Activated T-helper 17 cell treated with anti-CD3 and anti-CD28 coated beads, Interleukin-2, amount 50 U/mL, for 72 hours (primary cell): ENCODE results near the gene STRN3. TPM values are rescaled to one million over a fixed set of nuclear protein-coding genes. Genes with fewer than 3 reads are reported as not detected.

Experiments used
- ATAC-seq: fragments of 150-1000 bp; cut with Tn5 transposase; replicated peaks from 2 replicates; pipeline ENCODE4 v1.10.0; 2021; ENCODE audit warnings: mild to moderate bottlenecking, moderate library complexity
- H3K27ac Mint-ChIP-seq: one replicate; pipeline ENCODE4 v1.8.0; 2022; ENCODE audit warnings: mixed read lengths
- H3K27me3 Mint-ChIP-seq: one replicate; pipeline ENCODE4 v1.8.0; 2022; ENCODE audit warnings: mixed read lengths
- H3K36me3 Mint-ChIP-seq: one replicate; pipeline ENCODE4 v1.8.0; 2022; ENCODE audit warnings: low read depth, mild to moderate bottlenecking, mixed read lengths
- H3K4me1 Mint-ChIP-seq: one replicate; pipeline ENCODE4 v1.8.0; 2022; ENCODE audit warnings: mixed read lengths
- H3K4me3 Mint-ChIP-seq: one replicate; pipeline ENCODE4 v1.8.0; 2022; ENCODE audit warnings: mild to moderate bottlenecking, mixed read lengths
- H3K9me3 Mint-ChIP-seq: one replicate; pipeline ENCODE4 v1.8.0; 2022; ENCODE audit warnings: mixed read lengths
- total RNA-seq, 2 donors: library from RNA; stranded (reverse); gene quantifications; one replicate each; pipeline ENCODE4 v1.2.3, GENCODE V29; 2022

STRN3 gene
- total RNA-seq, 2 donors from 2014 or later, result 18.6 to 31.1 TPM

DNA sequence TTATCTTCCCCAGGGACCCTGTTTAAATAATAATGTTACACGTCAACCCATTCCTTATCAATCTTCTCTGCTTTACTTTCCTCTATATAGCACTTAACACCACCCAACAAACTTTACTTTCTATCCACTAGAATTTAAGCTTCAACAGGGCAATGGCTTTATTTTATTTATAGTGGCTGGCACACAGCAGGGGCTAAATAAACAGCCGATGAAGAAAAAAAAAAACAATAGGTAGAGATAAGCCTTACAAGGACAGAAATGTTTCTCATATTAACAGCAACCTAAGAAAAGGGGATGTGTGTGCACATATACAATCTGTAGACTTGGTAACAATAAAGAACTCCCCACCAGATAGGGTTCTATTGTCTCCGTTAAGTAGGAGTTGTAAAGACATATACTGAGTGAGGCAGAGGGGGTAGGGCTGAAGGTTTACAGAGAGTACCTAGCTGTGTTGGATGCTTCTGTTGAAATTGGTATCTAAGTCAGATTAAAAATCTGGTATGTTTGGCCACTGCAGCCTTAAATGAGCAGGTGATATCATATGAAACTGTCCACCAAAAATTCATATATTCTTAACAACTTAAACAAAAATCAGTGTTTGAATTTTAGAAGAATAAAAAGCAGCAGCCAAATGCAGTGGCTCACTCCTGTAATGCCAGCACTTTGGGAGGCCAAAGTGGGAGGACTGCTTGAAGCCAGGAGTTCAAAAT lies 25.4 kb downstream of the STRN3 start:
- no peak for ATAC-seq
- Mint-ChIP-seq H3K36me3 (peaks cover 58% of the 10 kb centered on the region), H3K27ac (no peak overlapping the region), H3K27me3 (no peaks in the 10 kb centered on the region), H3K4me1 (peaks cover 11% of the 10 kb centered on the region), H3K9me3 (no peaks in the 10 kb centered on the region), H3K4me3 (no peak overlapping the region)

DNA sequence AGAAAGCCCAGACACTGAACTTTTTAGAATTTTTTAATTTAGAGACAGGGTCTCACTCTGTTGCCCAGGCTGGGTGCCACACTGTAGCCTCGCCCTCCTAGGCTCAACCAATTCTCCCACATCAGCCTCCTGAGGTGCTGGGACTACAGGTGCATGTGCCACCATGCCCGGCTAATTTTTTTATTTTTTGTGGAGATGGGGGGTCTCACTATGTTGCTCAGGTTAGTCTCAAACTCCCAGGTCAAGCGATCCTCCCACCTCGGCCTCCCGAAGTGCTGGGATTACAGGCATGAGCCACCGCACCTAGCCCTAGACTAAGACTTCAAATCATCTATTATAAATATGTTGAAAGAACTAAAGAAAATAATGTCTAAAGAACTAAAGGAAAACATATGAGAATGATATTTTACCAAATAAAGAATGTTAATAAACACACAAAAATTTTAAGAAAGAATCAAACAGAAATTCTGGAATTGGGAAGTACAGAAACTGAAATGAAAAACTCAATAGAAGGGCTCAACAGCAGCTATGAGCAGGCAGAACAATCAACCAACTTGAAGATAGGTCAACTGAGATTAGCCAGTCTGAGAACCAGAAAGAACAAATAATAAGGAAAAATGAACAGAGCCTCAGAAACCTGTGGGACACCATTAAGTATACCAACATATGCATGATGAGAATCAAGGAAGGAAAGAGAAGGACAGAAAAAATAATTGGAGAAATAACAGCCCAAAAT lies 27.0 kb downstream of the STRN3 start:
- H3K4me3 Mint-ChIP-seq, result no peak overlapping the region
- H3K27me3 Mint-ChIP-seq, result no peaks in the 10 kb centered on the region
- no peaks in the 10 kb centered on the region for H3K9me3 Mint-ChIP-seq
- peaks cover 45% of the 10 kb centered on the region for H3K36me3 Mint-ChIP-seq
- no peak overlapping the region for H3K27ac Mint-ChIP-seq
- H3K4me1 Mint-ChIP-seq, result peaks cover 24% of the 10 kb centered on the region
- ATAC-seq, result no peak

DNA sequence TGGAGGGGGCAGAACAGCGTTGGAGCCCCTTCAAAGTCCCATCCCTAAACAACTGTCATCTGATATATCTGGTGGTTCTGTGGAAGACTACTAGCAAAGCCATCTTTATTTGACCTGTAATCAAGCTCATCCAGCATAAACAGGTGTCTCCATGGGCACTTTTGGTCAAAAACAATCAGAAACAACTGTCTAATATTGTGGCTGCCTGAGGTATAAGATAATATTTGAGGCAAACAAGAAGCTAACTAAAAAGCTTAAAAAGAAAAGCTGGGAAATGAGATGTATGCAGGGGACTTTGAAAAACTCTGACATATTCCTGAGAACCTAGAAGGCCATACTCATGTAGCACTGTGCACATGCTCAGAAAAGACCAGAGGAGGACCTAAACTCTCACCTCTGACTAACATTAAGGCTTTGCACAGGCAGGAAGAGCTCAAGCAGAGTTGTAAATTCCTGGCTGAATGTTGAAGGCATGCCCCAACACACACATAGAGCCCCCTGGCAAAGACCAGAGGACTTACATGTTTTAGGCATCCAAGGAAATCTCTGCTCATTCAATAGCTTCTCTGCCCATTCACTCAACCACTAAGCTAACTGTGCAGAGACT lies 28.0 kb downstream of the STRN3 start:
- ATAC-seq, result no peak
- Mint-ChIP-seq H3K4me1 (peaks cover 24% of the 10 kb centered on the region), H3K27ac (no peak overlapping the region), H3K27me3 (no peaks in the 10 kb centered on the region), H3K9me3 (no peaks in the 10 kb centered on the region), H3K36me3 (peaks cover 45% of the 10 kb centered on the region), H3K4me3 (no peak overlapping the region)

DNA sequence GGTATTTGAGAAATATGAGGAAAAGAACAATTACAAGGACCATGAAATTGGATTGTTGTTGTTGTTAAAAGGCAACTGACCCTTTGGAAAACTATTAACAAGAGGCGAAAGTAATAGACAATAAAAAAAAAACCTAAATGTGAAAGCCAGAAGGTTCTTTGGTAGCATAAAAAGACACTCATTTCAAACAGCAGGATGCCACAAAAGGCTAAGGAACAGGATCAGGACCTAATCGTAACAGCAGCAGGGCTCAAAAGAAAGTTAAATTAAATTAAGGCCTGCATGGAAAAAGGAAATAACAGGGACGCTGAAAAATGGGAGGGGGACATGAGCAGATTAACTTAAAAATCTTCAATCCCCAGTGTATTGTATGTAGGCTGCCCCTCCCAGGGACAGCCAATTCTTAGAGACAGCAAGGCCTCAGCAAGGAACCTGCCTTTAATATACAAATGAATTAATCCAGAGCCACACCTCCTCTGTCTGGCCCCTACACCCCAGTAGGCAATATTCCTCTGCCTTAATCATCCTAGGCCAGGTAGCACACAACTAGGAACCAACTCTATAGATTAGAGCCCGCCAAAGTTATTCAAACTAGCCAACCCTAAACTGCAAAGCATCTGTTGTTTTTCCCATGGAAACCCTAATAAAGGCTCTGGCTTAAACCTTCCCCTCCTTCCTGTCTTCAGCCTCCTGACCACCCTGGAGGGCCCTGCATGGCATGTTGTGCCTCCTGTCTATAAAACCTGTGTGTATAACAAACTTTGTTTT lies 29.1 kb downstream of the STRN3 start:
- no peak overlapping the region for H3K27ac Mint-ChIP-seq

DNA sequence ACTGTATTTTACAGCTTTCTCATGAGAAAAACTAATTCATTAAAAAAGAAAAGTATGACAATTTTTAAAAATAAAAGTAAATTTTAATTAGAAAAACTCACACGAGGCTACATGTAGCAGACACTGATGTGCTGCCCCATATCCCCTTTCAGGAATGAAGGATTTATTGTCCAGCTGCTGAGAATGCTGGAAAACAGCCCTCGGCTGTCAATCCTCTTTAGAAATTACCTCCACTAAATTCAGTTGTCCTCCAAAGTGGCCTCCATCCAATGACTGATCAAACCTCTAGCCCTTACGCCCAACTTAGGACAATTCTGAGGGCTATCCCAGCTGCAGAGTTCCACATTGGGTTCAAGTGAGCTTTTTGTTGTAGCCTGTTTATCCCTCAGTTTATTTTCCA lies 30.5 kb downstream of the STRN3 start:
- Mint-ChIP-seq H3K27ac (peak overlapping the region; percentile 82), H3K4me3 (peak overlapping the region; percentile 62), H3K27me3 (no peaks in the 10 kb centered on the region), H3K9me3 (no peaks in the 10 kb centered on the region), H3K36me3 (peaks cover 25% of the 10 kb centered on the region), H3K4me1 (peaks cover 22% of the 10 kb centered on the region)
- no peak for ATAC-seq

More for the DNA sequence above, 29.1 kb downstream of the STRN3 start:
- Mint-ChIP-seq H3K4me1 (peaks cover 18% of the 10 kb centered on the region), H3K36me3 (peaks cover 37% of the 10 kb centered on the region), H3K27me3 (no peaks in the 10 kb centered on the region), H3K9me3 (no peaks in the 10 kb centered on the region), H3K4me3 (no peak overlapping the region)
- no peak for ATAC-seq

DNA sequence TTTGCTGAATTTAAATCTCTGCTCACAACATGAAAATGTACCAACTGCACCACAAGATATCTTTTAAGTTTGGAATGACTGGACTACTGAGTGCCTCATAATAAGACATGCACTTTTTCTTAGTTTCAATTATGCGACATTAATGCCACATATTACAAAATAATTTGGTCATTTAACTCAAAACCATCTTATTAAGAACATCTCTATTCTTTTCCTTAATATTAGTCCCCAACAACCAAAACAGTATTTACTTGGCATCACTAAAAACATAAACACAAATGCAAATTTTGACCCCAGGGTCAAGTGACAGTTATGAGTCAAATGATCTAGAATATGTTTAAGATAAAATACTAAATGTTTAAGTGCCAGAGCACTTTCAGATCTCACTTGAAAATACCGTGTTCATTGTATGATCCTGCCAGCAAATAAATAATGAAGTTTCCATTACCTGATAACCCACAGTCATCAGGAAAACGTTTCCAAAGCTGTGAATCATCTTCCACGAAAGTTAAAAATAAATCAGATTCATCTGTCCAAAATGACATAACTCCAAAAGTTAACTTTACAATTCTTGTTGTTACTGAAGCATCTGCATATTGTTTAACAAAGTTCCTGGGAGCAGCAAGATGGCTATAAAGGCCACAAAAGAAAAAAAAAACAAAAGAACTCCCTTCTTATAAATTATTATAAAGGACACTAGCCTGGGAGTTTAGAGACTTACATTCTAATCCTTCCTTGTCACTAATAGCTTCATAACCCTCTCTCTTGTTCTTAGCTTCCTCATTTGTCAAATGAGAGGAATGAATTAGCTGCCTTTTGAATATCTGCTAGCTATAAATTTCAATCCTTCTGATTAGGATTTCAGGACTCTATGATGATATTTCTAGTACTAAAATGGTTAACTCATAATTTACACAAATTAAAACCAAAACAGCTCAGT lies 31.2 kb downstream of the STRN3 start:
- Mint-ChIP-seq H3K36me3 (peaks cover 18% of the 10 kb centered on the region), H3K9me3 (no peaks in the 10 kb centered on the region), H3K4me3 (peak overlapping the region; percentile 62), H3K27ac (peak overlapping the region; percentile 82), H3K27me3 (no peaks in the 10 kb centered on the region), H3K4me1 (peaks cover 23% of the 10 kb centered on the region)
- peak; percentile 83 for ATAC-seq

DNA sequence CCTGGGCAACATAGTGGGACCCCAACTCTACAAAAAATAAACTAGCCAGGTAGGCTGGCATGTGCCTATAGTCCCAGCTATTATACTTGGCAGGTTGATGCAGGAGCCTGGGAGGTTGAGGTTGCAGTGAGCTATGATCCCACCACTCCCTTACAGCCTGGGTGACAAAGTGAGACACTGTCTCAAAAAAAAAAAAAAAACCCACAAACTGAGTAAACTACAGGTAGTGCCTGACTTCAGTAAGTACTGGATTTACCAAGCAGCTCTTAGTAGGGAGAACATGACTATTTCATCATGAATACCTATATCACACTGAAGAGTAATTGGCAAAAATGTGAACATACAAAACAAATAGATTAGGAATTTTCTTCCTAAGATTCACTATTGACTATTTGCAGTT lies 33.1 kb downstream of the STRN3 start:
- Mint-ChIP-seq H3K4me3 (no peak overlapping the region), H3K27ac (no peak overlapping the region), H3K9me3 (no peaks in the 10 kb centered on the region), H3K4me1 (peaks cover 36% of the 10 kb centered on the region), H3K27me3 (no peaks in the 10 kb centered on the region), H3K36me3 (no peaks in the 10 kb centered on the region)
- ATAC-seq, result peak; percentile 80

DNA sequence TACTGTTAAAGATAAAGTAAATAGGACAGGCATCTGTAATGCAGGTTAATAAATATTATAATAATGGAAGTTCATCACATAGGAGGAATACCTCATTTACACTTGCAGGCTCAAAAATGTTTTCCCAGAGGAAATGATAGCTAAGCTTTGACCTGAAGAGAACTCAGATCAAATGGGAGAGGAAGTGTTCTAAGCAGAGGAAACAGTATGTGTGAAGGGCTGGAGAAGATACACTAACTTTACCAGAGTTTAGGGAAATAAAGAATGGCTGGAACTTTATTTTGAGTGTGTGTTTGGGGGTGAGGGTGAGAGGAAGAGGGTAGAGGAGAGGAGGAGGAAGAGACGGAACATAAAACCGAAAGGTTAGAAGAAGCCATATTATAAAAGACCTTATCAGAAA lies 34.8 kb downstream of the STRN3 start:
- Mint-ChIP-seq H3K4me3 (no peak overlapping the region), H3K9me3 (no peaks in the 10 kb centered on the region), H3K4me1 (peaks cover 44% of the 10 kb centered on the region), H3K27me3 (no peaks in the 10 kb centered on the region), H3K36me3 (no peaks in the 10 kb centered on the region), H3K27ac (peak overlapping the region; percentile 88)
- no peak for ATAC-seq

DNA sequence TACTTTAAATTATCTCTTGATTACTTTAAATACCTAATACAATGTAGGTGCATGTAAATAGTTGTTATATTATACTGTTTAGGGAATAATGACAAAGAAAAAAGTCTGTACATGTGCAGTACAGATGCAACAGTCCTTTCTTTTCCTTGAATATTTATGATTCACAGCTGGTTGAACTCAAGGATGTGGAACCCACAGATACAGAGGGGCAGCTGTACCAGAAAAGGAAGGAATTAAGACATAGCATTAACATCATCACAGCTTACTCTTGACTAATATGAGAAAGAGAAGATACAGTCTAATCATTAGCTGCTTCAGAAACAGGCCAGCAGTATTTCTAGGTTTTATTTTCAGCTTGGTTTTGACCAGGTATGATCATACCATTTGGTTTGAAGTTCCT lies 35.4 kb downstream of the STRN3 start:
- Mint-ChIP-seq H3K9me3 (no peaks in the 10 kb centered on the region), H3K27me3 (no peaks in the 10 kb centered on the region), H3K36me3 (no peaks in the 10 kb centered on the region), H3K4me1 (peaks cover 46% of the 10 kb centered on the region), H3K4me3 (no peak overlapping the region), H3K27ac (no peak overlapping the region)
- no peak for ATAC-seq

DNA sequence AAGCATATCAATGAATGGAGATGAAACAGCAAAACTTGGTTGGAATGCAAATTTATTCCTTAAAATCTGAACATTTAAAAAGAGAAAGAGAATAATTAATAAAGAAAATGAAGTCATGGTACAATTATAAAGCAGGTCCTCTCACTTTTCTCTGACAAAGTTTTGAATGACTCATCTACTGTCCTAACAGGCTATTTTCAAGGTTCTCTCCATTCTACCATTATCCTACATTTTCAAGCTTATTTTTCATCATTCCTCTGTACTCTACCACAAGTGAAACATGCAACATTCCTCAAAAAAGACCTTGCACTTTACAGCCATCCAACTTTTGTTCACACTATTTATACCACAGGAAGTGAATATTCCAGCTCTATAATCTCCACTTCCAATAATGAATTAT lies 37.7 kb downstream of the STRN3 start:
- H3K4me1 Mint-ChIP-seq, result peaks cover 34% of the 10 kb centered on the region
- H3K27me3 Mint-ChIP-seq, result no peaks in the 10 kb centered on the region
- no peak for ATAC-seq
- no peak overlapping the region for H3K4me3 Mint-ChIP-seq
- no peaks in the 10 kb centered on the region for H3K9me3 Mint-ChIP-seq
- no peaks in the 10 kb centered on the region for H3K36me3 Mint-ChIP-seq
- H3K27ac Mint-ChIP-seq, result no peak overlapping the region

DNA sequence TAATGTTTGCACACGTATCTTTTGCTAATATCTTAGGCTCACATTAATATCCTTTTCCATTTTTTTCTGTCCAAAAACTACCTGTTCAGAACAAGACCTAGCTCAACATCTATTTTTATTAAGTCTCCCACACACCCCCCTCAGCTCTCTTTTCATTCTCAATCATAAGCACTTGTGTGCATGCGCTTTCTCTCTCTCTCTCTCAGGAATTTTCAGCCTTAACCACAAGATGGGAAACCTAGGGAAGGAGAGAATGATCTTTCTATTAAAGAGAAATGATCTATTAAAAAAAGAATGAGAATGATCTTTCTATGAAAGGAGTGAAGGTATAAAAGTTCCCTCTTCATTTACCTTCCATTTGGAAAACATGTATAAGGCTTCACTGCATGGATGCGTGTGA lies 40.4 kb downstream of the STRN3 start:
- Mint-ChIP-seq H3K27ac (peak overlapping the region; percentile 28), H3K27me3 (no peaks in the 10 kb centered on the region), H3K9me3 (no peaks in the 10 kb centered on the region), H3K36me3 (no peaks in the 10 kb centered on the region), H3K4me3 (no peak overlapping the region), H3K4me1 (peaks cover 26% of the 10 kb centered on the region)
- ATAC-seq, result no peak

DNA sequence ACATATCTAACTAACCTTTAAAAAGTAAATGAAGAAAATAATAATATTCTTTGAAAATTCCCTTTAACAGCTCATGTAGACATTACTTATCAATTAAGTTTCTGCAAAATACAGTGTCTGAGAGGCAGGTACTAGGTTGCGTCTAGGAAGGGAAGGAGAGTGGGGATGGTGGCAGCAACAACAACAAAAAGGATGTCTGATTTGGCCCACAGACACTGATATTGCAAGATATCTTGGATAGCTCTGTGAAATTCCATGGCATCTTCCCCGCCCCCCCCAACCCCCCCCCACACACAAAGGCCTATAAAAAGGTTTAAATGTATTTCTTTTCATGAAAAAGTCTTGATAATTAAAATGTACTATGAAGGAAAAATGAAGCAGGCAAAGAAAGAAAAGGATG lies 42.3 kb downstream of the STRN3 start:
- Mint-ChIP-seq H3K4me1 (peaks cover 16% of the 10 kb centered on the region), H3K4me3 (no peak overlapping the region), H3K27ac (no peak overlapping the region), H3K27me3 (no peaks in the 10 kb centered on the region), H3K36me3 (no peaks in the 10 kb centered on the region), H3K9me3 (no peaks in the 10 kb centered on the region)
- ATAC-seq, result no peak

DNA sequence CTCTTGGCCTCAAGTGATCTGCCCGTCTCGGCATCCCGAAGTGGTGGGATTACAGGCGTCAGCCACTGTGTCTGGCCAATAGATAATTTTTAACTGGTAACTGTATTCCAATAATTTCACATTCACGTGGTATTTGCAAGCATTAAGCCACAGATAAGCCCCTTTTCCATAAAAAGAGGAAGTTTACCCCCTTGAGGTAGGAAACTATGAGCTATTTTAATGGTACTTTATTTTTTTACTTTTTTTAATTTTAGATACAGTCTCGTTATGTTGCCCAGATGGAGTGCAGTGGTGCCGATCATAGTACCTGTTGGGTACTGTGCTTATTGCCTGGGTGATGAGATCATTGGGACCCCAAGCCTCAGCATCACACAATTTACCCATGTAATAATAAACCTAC lies 43.6 kb downstream of the STRN3 start:
- no peak for ATAC-seq

DNA sequence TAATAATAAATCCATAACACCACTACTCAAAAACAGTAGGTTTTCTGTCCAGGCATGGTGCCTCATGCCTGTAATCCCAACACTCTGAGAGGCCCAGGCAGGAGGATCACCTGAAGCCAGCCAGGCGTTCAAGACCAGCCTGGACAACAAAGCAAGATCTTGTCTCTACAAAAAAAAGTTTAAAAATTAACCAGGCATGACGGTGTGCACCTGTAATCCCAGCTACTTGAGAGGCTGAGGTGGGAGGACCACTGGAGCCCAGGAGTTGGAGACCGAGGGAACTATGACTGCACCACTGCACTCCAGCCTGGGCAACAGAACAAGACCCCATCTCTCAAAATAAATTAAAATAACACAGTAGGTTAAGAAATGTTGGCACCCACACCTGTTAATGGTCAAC lies 45.2 kb downstream of the STRN3 start:
- H3K27me3 Mint-ChIP-seq, result no peaks in the 10 kb centered on the region
- H3K36me3 Mint-ChIP-seq, result no peaks in the 10 kb centered on the region
- peak overlapping the region; percentile 61 for H3K27ac Mint-ChIP-seq
- no peaks in the 10 kb centered on the region for H3K9me3 Mint-ChIP-seq
- ATAC-seq, result no peak
- peaks cover 7% of the 10 kb centered on the region for H3K4me1 Mint-ChIP-seq
- no peak overlapping the region for H3K4me3 Mint-ChIP-seq

More for the DNA sequence above, 43.6 kb downstream of the STRN3 start:
- H3K36me3 Mint-ChIP-seq, result no peaks in the 10 kb centered on the region
- no peak overlapping the region for H3K4me3 Mint-ChIP-seq
- H3K27ac Mint-ChIP-seq, result no peak overlapping the region
- peaks cover 17% of the 10 kb centered on the region for H3K4me1 Mint-ChIP-seq
- no peaks in the 10 kb centered on the region for H3K27me3 Mint-ChIP-seq
- no peaks in the 10 kb centered on the region for H3K9me3 Mint-ChIP-seq
